ENCODE data around the gene NSG1.

NSG1 gene

GRCh38 chr4:4439782-4440181 lies 52.9 kb downstream of the NSG1 start:
- H3K4me1 Mint-ChIP-seq: no peaks in the 10 kb centered on the region
- TF ChIP-seq, protein P1, sequence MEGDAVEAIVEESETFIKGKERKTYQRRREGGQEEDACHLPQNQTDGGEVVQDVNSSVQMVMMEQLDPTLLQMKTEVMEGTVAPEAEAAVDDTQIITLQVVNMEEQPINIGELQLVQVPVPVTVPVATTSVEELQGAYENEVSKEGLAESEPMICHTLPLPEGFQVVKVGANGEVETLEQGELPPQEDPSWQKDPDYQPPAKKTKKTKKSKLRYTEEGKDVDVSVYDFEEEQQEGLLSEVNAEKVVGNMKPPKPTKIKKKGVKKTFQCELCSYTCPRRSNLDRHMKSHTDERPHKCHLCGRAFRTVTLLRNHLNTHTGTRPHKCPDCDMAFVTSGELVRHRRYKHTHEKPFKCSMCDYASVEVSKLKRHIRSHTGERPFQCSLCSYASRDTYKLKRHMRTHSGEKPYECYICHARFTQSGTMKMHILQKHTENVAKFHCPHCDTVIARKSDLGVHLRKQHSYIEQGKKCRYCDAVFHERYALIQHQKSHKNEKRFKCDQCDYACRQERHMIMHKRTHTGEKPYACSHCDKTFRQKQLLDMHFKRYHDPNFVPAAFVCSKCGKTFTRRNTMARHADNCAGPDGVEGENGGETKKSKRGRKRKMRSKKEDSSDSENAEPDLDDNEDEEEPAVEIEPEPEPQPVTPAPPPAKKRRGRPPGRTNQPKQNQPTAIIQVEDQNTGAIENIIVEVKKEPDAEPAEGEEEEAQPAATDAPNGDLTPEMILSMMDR (IDR thresholded peaks at IDR 0.05; ENCODE audit: unreplicated experiment in 3 of 3): no peak
- H3K4me3 Mint-ChIP-seq: no peak overlapping the region
- no peaks in the 10 kb centered on the region for H3K27me3 Mint-ChIP-seq (ENCODE audit: low read depth)
- peaks cover 10% of the 10 kb centered on the region for H3K36me3 Mint-ChIP-seq (ENCODE audit: low read depth)
- H3K27ac Mint-ChIP-seq: no peak overlapping the region
- H3K9me3 Mint-ChIP-seq: no peaks in the 10 kb centered on the region

- no peak overlapping the region for H3K27ac Mint-ChIP-seq
- no peaks in the 10 kb centered on the region for H3K9me3 Mint-ChIP-seq
Measured at GRCh38 chr4:4440333-4441061, 53.6 kb downstream of the NSG1 start.

DNA sequence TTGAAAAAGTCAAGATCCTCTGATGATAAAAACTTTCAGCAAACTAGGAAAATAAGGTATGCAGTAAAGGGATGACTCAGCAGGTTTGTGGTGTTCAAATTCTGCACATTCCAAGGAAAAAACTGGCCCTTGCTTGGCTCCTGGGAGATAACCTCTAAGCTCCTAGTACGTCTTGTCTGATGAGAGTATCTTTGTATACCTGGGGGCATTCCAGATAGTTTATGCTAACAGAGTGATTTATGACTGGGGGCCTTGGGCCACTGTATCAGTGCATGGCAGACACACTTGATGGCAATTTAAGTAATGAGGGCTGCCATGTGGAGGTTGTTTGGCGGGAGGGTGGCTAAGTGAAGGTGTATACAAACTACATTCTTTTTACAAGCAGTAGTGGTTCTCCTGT lies 56.9 kb downstream of the NSG1 start:
- TF ChIP-seq, protein P1 (IDR thresholded peaks at IDR 0.05; ENCODE audit: unreplicated experiment in 3 of 3): no peak
- no peaks in the 10 kb centered on the region for H3K4me1 Mint-ChIP-seq
- no peaks in the 10 kb centered on the region for H3K9me3 Mint-ChIP-seq
- H3K4me3 Mint-ChIP-seq: no peak overlapping the region
- H3K36me3 Mint-ChIP-seq (ENCODE audit: low read depth): peaks cover 10% of the 10 kb centered on the region
- H3K27me3 Mint-ChIP-seq (ENCODE audit: low read depth): no peaks in the 10 kb centered on the region
- H3K27ac Mint-ChIP-seq: no peak overlapping the region

More at GRCh38 chr4:4440333-4441061, 53.6 kb downstream of the NSG1 start:
- Mint-ChIP-seq H3K36me3 (ENCODE audit: low read depth) (peaks cover 8% of the 10 kb centered on the region), H3K4me1 (no peaks in the 10 kb centered on the region), H3K4me3 (no peak overlapping the region), H3K27me3 (ENCODE audit: low read depth) (no peaks in the 10 kb centered on the region)
- TF ChIP-seq, protein P1 (IDR thresholded peaks at IDR 0.05; ENCODE audit: unreplicated experiment in 3 of 3): no peak

DNA sequence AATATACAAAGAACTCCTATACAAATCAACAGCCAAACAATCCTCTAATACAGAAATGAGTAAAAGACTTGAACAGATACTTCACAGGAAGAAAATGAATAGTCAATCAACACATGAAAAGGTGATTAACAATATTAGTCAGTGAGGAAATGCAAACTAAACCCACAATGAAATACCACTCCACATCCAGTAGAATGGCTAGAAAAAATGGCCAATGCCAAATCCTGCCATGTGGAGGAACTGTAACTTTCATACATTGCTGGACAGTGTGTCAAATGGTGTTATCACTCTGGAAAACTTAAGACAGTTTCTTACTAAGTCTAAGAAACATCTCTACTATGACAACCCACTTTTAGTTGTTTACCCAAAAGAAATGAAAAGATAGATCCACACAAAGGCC lies 59.5 kb downstream of the NSG1 start:
- H3K36me3 Mint-ChIP-seq (ENCODE audit: low read depth): peaks cover 15% of the 10 kb centered on the region
- no peaks in the 10 kb centered on the region for H3K4me1 Mint-ChIP-seq
- TF ChIP-seq, protein P1 (IDR thresholded peaks at IDR 0.05; ENCODE audit: unreplicated experiment in 3 of 3): no peak
- H3K27me3 Mint-ChIP-seq (ENCODE audit: low read depth): no peaks in the 10 kb centered on the region
- no peak overlapping the region for H3K4me3 Mint-ChIP-seq
- H3K27ac Mint-ChIP-seq: no peak overlapping the region
- no peaks in the 10 kb centered on the region for H3K9me3 Mint-ChIP-seq

DNA sequence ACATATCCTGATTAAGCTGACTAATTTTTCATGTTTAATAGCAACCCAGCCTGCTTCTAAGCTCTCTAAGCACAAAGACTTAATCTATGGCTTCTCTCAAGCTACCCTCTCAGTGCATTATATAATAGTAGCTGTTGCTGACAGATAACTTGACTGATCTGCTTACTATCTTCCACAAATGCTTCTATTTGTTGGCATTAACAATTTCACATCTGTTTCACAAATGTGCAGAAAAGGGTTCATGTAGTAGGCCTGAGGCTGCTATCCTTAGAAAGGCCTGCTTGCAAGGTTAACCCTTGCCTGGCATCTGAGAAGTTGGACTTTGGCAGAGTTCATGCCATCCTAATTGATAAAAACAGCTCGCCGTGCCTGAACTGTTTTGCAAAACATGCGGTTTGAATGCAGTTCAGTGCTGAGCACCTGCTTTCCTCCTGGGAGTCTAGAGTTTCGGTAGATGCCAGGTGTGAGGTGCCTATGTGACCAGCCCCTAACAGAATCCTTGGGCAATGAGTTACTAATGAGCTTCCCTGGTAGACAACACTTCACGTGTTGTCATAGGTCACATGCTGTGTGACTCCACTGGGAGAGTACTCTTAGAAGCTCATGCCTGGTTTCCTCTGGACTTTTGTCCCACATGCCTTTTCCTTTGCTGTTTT lies 68.4 kb downstream of the NSG1 start:
- peaks cover 69% of the 10 kb centered on the region for H3K36me3 Mint-ChIP-seq (ENCODE audit: low read depth)
- H3K27ac Mint-ChIP-seq: no peak overlapping the region
- H3K4me3 Mint-ChIP-seq: no peak overlapping the region

More for the DNA sequence above, 68.4 kb downstream of the NSG1 start:
- no peaks in the 10 kb centered on the region for H3K4me1 Mint-ChIP-seq
- no peaks in the 10 kb centered on the region for H3K27me3 Mint-ChIP-seq (ENCODE audit: low read depth)
- no peaks in the 10 kb centered on the region for H3K9me3 Mint-ChIP-seq
- TF ChIP-seq, protein P1 (IDR thresholded peaks at IDR 0.05; ENCODE audit: unreplicated experiment in 3 of 3): no peak

Measured in nephron (organoid).